MM.1S (cell line): ENCODE measurements around the gene LXN.

Experiments
- DNase-seq: peaks from one replicate; pipeline ENCODE4 v3.0.0-alpha.2; 2015
- H2AFZ ChIP-seq: fragments of 300-600 bp; sonication (generic); 2 replicates; pipeline ENCODE4 v1.6.0; 2016; ENCODE audit warnings: antibody characterized with exemption, low read length
- H3F3A ChIP-seq: fragments of 300-600 bp; sonication (generic); 2 replicates; pipeline ENCODE4 v1.6.1; 2016; ENCODE audit warnings: mild to moderate bottlenecking, antibody characterized with exemption, low read length, moderate library complexity, mixed read lengths; ENCODE audit not compliant: insufficient read depth
- H3K27ac ChIP-seq: fragments of 300-600 bp; sonication (generic); 2 replicates; pipeline ENCODE4 v1.5.1; 2016; ENCODE audit warnings: mild to moderate bottlenecking, low read length
- H3K27me3 ChIP-seq: fragments of 300-600 bp; sonication (generic); replicated peaks from 2 replicates; pipeline ENCODE4 v1.6.0; 2016; ENCODE audit warnings: low read length; ENCODE audit not compliant: insufficient read depth
- H3K36me3 ChIP-seq: fragments of 300-600 bp; sonication (generic); replicated peaks from 2 replicates; pipeline ENCODE4 v1.6.1; 2016; ENCODE audit warnings: mild to moderate bottlenecking, low read length, mixed read lengths; ENCODE audit not compliant: insufficient read depth
- H3K4me1 ChIP-seq: fragments of 300-600 bp; sonication (generic); 2 replicates; pipeline ENCODE4 v1.6.1; 2016; ENCODE audit warnings: low read length, mixed read lengths
- H3K4me2 ChIP-seq: fragments of 300-600 bp; sonication (generic); 2 replicates; pipeline ENCODE4 v1.6.0; 2016; ENCODE audit warnings: low read depth, low read length
- H3K4me3 ChIP-seq: fragments of 300-600 bp; sonication (generic); 2 replicates; pipeline ENCODE4 v1.5.1; 2016; ENCODE audit warnings: low read length, mixed read lengths
- H3K79me2 ChIP-seq: fragments of 300-600 bp; sonication (generic); 2 replicates; pipeline ENCODE4 v1.6.1; 2016; ENCODE audit warnings: mixed run types, low read length, mixed read lengths
- H3K9ac ChIP-seq: fragments of 300-600 bp; sonication (generic); 2 replicates; pipeline ENCODE4 v1.6.1; 2016; ENCODE audit warnings: low read length, mixed read lengths
- H3K9me2 ChIP-seq: fragments of 300-600 bp; sonication (generic); replicated peaks from 2 replicates; pipeline ENCODE4 v1.6.1; 2016; ENCODE audit warnings: mild to moderate bottlenecking, low read length, mixed read lengths; ENCODE audit not compliant: insufficient read depth
- H3K9me3 ChIP-seq: fragments of 300-600 bp; sonication (generic); replicated peaks from 2 replicates; pipeline ENCODE4 v1.6.1; 2016; ENCODE audit warnings: mild to moderate bottlenecking, low read length, mixed read lengths; ENCODE audit not compliant: insufficient read depth
- H4K20me1 ChIP-seq: fragments of 300-600 bp; sonication (generic); 2 replicates; pipeline ENCODE4 v1.6.1; 2016; ENCODE audit warnings: mild to moderate bottlenecking, low read length, moderate library complexity, mixed read lengths; ENCODE audit not compliant: insufficient read depth
- CTCF ChIP-seq: fragments of 300-600 bp; sonication (generic); IDR thresholded peaks from 2 replicates; pipeline ENCODE4 v1.5.1; 2016; ENCODE audit warnings: antibody characterized with exemption, low read length, mixed read lengths
- EZH2 ChIP-seq: fragments of 300-600 bp; sonication (generic); optimal IDR thresholded peaks from 2 replicates; pipeline ENCODE3; 2017; ENCODE audit warnings: low read depth, mild to moderate bottlenecking, antibody characterized with exemption, low read length, mixed read lengths
- EZH2phosphoT487 ChIP-seq: fragments of 300-600 bp; sonication (generic); IDR thresholded peaks from 2 replicates; pipeline ENCODE4 v1.6.1; 2018; ENCODE audit warnings: antibody characterized with exemption, low read length

The LXN gene

GRCh38 chr3:158672215-158673176, at the start of gene LXN:
Gene LXN, minus strand, starts transcription at chr3:158672648. Its CDS starts 170 bp downstream, at chr3:158672478.
- no peaks in the 10 kb centered on the region for H3K9me3 ChIP-seq
- peak within 1 kb of the TSS; percentile 62 for H3K4me2 ChIP-seq
- peaks cover 20% of the 10 kb centered on the region for H3F3A ChIP-seq
- H3K9me2 ChIP-seq, result no peaks in the 10 kb centered on the region
- peak within 1 kb of the TSS; percentile 66 for H3K4me3 ChIP-seq
- peak within 1 kb of the TSS; percentile 68; the same call in 1 of the 2 replicates for H3K27ac ChIP-seq
- peak within 1 kb of the TSS; percentile 78 for H2AFZ ChIP-seq
- H3K36me3 ChIP-seq, result no peaks in the 10 kb centered on the region; the same call in 1 of the 2 replicates
- no peak for TF ChIP-seq EZH2
- TF ChIP-seq CTCF, result peak; percentile 89
- TF ChIP-seq EZH2phosphoT487, result no peak
- no peaks in the 10 kb centered on the region for H4K20me1 ChIP-seq
- peak; percentile 97 for DNase-seq
- H3K27me3 ChIP-seq, result no peaks in the 10 kb centered on the region
- H3K4me1 ChIP-seq, result peaks cover 9% of the 10 kb centered on the region; the same call in 1 of the 2 replicates
- peaks cover 12% of the 10 kb centered on the region; the same call in 1 of the 2 replicates for H3K79me2 ChIP-seq
- H3K9ac ChIP-seq, result peak within 1 kb of the TSS; percentile 52

- TF ChIP-seq CTCF (no peak), EZH2phosphoT487 (no peak), EZH2 (no peak)
- Histone ChIP-seq H3K36me3 (no peaks in the 10 kb centered on the region), H3F3A (no peaks in the 10 kb centered on the region), H3K4me2 (no peak overlapping the region), H2AFZ (no peak overlapping the region), H3K27me3 (no peaks in the 10 kb centered on the region), H3K9me2 (no peaks in the 10 kb centered on the region), H3K4me1 (no peaks in the 10 kb centered on the region), H3K9ac (no peak overlapping the region), H4K20me1 (no peaks in the 10 kb centered on the region), H3K79me2 (no peaks in the 10 kb centered on the region), H3K4me3 (no peak overlapping the region), H3K27ac (no peak overlapping the region), H3K9me3 (no peaks in the 10 kb centered on the region)
- DNase-seq, result no peak
Measured at GRCh38 chr3:158722108-158722507, 49.7 kb upstream of the LXN start.

- Histone ChIP-seq H3K9me2 (no peaks in the 10 kb centered on the region), H3K4me3 (no peak overlapping the region), H3K9ac (no peak overlapping the region), H2AFZ (no peak overlapping the region), H3K27ac (no peak overlapping the region), H3K4me1 (no peaks in the 10 kb centered on the region), H3K27me3 (no peaks in the 10 kb centered on the region), H3K79me2 (no peaks in the 10 kb centered on the region), H3K4me2 (no peak overlapping the region), H3K9me3 (no peaks in the 10 kb centered on the region), H4K20me1 (no peaks in the 10 kb centered on the region), H3F3A (no peaks in the 10 kb centered on the region), H3K36me3 (no peaks in the 10 kb centered on the region)
- TF ChIP-seq CTCF (no peak), EZH2phosphoT487 (no peak), EZH2 (no peak)
- no peak for DNase-seq
Measured at GRCh38 chr3:158718490-158719170, 46.2 kb upstream of the LXN start.
